ENCODE results near the gene GPD1L.

Gene GPD1L

DNA sequence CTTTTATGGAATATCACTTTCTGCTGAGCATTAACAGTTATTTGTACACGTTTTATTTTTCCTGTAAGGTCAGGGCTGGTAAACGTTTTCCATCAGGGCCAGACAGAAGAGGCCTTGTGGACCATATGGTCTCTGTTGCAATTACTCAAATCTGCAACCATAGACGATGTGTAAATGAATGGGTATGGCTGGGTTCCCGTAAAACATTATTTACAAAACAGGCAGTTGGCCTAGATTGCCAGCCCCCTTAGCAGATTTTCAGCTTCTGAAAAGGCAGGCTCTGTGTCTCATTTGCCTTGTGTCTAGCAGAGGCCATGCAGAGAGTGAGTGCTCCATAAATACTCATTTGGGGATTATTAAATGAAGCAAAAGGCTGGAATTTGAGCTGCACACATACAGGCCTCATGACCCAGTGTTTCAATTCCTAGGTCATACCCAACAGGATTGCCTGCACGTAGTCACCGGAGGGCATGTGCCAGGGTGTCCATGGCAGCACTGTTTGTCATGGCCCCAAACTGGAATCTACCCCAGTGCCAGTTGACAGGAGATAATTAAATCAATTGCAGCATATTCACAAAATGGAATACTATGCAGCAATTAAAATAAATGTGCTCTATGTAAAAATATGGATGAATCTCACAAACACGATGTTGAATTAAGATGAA is 51.3 kb downstream of the GPD1L start:
- Histone ChIP-seq H3K9me3 (no peaks in the 10 kb centered on the region), H3K4me1 (no peaks in the 10 kb centered on the region), H3K4me3 (ENCODE audit: low read depth, low read length) (no peak overlapping the region), H3K27me3 (no peaks in the 10 kb centered on the region), H3K36me3 (no peaks in the 10 kb centered on the region)
- no peak for TF ChIP-seq CTCF (IDR thresholded peaks at IDR 0.05; ENCODE audit: low read depth, low read length)
- DNase-seq = no peak

- Histone ChIP-seq H3K4me3 (ENCODE audit: low read depth, low read length) (no peak overlapping the region), H3K4me1 (no peaks in the 10 kb centered on the region), H3K9me3 (no peaks in the 10 kb centered on the region), H3K27me3 (no peaks in the 10 kb centered on the region), H3K36me3 (no peaks in the 10 kb centered on the region)
- no peak for TF ChIP-seq CTCF (IDR thresholded peaks at IDR 0.05; ENCODE audit: low read depth, low read length)
- DNase-seq = no peak
Measured at GRCh38 chr3:32160706-32161214, 54.3 kb downstream of the GPD1L start.

- no peak for DNase-seq
- TF ChIP-seq CTCF (IDR thresholded peaks at IDR 0.05; ENCODE audit: low read depth, low read length) = no peak
- no peaks in the 10 kb centered on the region for H3K36me3 ChIP-seq
Measured at GRCh38 chr3:32165442-32165841, 59.0 kb downstream of the GPD1L start.

GRCh38 chr3:32166654-32167053 is 60.2 kb downstream of the GPD1L start:
- H3K4me3 ChIP-seq (ENCODE audit: low read depth, low read length) = no peak overlapping the region
- H3K9me3 ChIP-seq = no peaks in the 10 kb centered on the region
- no peak for DNase-seq
- H3K4me1 ChIP-seq = no peaks in the 10 kb centered on the region
- TF ChIP-seq CTCF (IDR thresholded peaks at IDR 0.05; ENCODE audit: low read depth, low read length) = no peak
- H3K36me3 ChIP-seq = no peaks in the 10 kb centered on the region
- H3K27me3 ChIP-seq = no peaks in the 10 kb centered on the region

More at GRCh38 chr3:32165442-32165841, 59.0 kb downstream of the GPD1L start:
- H3K9me3 ChIP-seq = no peaks in the 10 kb centered on the region
- H3K4me1 ChIP-seq = no peaks in the 10 kb centered on the region
- no peaks in the 10 kb centered on the region for H3K27me3 ChIP-seq
- no peak overlapping the region for H3K4me3 ChIP-seq (ENCODE audit: low read depth, low read length)

DNA sequence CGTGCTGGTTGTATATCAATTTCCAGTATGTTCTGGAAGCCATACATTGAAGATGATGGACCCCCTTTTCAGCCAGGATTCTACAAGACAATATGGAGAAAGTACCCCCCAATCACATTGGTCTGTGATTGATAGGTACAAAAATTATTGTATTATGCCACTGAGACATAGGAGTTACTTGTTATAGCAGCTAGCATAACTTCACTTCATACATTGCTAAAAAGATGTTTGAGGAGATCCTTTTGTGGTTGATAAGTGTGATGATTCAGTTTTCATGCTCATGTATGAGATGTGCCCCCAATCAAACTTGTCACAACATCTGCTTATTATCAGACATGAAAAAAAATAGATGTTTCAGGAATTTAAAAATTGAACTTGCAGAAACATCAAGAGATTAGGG is 66.0 kb downstream of the GPD1L start:
- Histone ChIP-seq H3K36me3 (no peaks in the 10 kb centered on the region), H3K4me3 (ENCODE audit: low read depth, low read length) (no peak overlapping the region), H3K27me3 (no peaks in the 10 kb centered on the region), H3K4me1 (no peaks in the 10 kb centered on the region), H3K9me3 (no peaks in the 10 kb centered on the region)
- TF ChIP-seq CTCF (IDR thresholded peaks at IDR 0.05; ENCODE audit: low read depth, low read length) = no peak
- no peak for DNase-seq

- H3K9me3 ChIP-seq = no peaks in the 10 kb centered on the region
- H3K4me3 ChIP-seq (ENCODE audit: low read depth, low read length) = no peak overlapping the region
- H3K4me1 ChIP-seq = no peaks in the 10 kb centered on the region
- no peaks in the 10 kb centered on the region for H3K27me3 ChIP-seq
- peak; percentile 65 for TF ChIP-seq CTCF (IDR thresholded peaks at IDR 0.05; ENCODE audit: low read depth, low read length)
- DNase-seq = peak; percentile 58
- no peaks in the 10 kb centered on the region for H3K36me3 ChIP-seq
Measured at GRCh38 chr3:32175607-32176197, 69.3 kb downstream of the GPD1L start.

All from BE2C (cell line).